ENCODE results near the gene FCMR. TPM values are rescaled to one million over a fixed set of nuclear protein-coding genes. Genes with fewer than 3 reads are reported as not detected.

FCMR gene
- total RNA-seq, 2 experiments from 2014 or later: 49.6 to 52.1 TPM

DNA sequence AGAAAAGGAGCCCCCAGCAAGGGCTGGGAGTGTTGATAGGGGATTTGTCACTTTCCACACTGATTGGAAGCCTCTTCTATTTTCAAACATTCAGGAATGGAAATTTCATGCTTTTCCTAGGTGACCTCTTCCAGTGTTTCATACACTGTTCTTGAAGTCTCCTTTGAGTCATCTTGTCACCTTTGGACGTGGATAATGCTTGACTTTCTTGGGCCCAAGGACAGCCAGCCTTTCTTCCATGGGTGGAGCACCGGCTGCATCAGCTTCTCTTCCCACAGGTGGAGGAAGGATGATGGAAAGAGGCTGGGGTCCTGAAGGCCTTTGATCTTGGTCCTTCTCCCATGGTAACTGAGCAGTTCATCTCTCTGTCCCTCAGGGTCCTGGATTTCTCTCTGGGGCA, 36.4 kb upstream of the FCMR start:
- no peaks in the 10 kb centered on the region for H3K9me3 Mint-ChIP-seq
- H3K36me3 Mint-ChIP-seq (ENCODE audit: low read depth): no peaks in the 10 kb centered on the region
- no peak overlapping the region for H3K4me3 Mint-ChIP-seq
- CTCF ChIA-PET: interaction anchor here (1.6 to 1.7 kb wide), 2 partner anchors 22 to 24 kb away, joined by 5 to 7 read pairs; no protein-coding TSS in a partner anchor
- no peak overlapping the region for H3K27ac Mint-ChIP-seq
- DNase-seq: no peak
- H3K27me3 Mint-ChIP-seq (ENCODE audit: low read depth): no peaks in the 10 kb centered on the region
- peaks cover 28% of the 10 kb centered on the region for H3K4me1 Mint-ChIP-seq (ENCODE audit: low read depth)
- intact Hi-C loops (cut with micrococcal nuclease): no loop called here

DNA sequence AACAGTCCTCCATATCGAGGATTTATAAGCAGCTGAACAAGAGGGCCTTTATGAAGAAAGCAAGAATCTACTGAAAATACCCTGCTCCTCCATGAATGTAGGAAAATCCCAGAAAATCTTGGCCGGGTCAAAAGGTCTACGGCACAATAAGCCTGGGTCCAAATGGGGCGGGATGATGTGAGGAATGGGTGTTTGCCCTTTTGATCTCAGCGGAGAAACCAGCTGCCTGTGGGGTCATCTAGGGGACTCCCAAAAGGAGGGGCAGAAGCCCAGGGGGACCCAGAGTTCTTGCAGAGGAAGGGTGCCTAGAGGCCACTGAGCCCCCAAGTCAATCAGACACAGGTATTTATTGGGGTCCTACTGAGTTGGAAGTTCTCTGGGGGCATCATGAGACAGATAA, 35.9 kb upstream of the FCMR start:
- no peak overlapping the region for H3K27ac Mint-ChIP-seq
- H3K4me3 Mint-ChIP-seq: no peak overlapping the region
- H3K27me3 Mint-ChIP-seq (ENCODE audit: low read depth): no peaks in the 10 kb centered on the region
- no peaks in the 10 kb centered on the region for H3K9me3 Mint-ChIP-seq
- no peak for DNase-seq
- no peaks in the 10 kb centered on the region for H3K36me3 Mint-ChIP-seq (ENCODE audit: low read depth)
- CTCF ChIA-PET: interaction anchor here (1.2 to 1.7 kb wide), 3 partner anchors 8 to 24 kb away, joined by 3 to 7 read pairs (median 5); no protein-coding TSS in a partner anchor
- intact Hi-C loops (cut with micrococcal nuclease): no loop called here
- H3K4me1 Mint-ChIP-seq (ENCODE audit: low read depth): peaks cover 25% of the 10 kb centered on the region

DNA sequence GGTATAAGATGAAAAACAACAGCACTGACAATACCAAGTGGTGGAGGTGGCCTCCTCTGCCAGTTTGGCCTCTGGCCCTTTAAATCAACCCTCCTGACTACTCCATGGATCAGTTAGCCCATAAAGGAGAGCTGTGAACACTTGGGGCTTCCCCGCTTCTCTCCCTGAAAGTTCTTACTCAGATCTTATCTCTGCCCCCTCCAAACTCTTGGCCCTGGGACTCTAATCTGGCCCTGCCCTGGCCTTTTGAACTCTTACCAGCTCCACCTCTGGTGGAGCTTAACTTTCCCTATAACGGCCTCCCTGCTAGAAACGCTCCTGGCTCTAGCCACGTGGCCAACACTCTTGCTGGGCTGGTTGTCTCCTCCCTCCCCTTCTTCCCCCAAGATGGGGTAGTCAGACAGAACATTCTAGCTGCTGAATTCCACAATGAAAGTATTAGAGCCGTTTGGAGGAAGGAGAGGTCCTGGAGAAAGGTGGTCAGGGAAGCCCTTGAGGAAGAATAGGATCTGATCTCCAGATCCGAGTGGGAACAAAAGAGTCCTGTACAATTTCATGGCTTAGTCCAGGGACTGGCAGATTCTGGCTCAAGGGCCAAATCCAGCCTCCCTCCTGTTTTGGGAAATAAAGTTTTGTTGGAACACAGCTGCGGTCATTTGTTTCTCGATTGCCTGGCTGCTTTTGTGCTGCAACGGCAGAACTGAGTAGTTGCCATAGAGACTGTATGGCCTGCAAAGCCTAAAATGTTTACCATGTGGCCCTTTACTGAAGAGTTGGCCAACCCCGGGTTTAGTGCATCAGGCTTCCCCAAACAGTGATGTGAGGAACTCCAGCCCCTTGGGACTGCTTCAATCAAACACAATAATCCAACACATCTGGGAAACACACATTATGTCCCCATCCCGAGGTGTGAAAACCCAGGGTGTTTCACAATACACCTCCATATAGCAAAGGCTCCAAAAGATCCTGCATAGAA, 34.0 kb upstream of the FCMR start:
- H3K4me3 Mint-ChIP-seq: no peak overlapping the region
- CTCF ChIA-PET: interaction anchor here (1.0 kb wide), 1 partner anchor 544 kb away, joined by 3 read pairs; no protein-coding TSS in a partner anchor

DNA sequence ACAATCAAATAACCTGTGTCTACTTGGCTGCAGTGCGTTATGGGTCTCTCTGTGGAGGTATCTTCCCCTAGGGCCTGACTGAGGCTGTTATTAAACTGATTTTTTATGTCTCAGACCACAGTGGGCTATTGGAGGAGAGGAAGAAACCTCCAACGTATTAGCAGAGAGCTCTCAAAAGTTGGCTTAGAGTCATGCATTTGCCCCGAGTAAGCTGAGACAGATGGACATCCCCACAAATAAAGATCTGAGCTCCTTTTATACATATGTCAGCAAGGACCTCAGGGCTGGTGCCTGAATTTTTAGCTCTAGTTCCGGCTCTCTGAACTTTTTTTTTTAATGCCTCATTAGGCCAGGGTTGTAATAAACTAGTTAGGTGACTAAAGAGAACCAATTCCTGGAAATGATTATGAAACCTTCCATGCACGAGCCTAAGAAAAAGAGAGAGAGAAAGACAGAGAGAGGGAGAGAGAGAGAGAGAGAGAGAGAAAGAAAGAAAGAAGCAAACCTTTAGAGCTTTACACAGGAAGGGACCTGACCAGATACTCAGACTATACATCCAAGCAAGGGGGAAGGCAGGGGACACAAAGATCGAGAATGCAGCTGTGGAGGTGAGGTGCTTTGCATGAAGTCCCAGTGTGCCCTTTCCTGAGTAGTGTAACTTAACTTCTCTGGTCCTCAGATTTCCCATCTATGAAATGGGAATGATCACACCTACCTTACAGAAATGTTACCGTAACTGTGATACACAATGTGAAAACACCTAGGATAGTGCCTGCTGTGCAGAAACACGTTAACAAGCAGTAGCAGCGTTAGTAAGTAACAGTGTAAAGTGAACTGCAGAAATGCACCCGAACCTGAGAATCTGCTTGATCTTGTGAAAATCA, 33.0 kb upstream of the FCMR start:
- CTCF ChIA-PET: interaction anchor here (0.9 to 1.5 kb wide), 8 partner anchors 19 to 545 kb away, joined by 3 to 11 read pairs (median 4); no protein-coding TSS in a partner anchor
- peaks cover 13% of the 10 kb centered on the region for H3K4me1 Mint-ChIP-seq (ENCODE audit: low read depth)
- intact Hi-C loops (cut with micrococcal nuclease): no loop called here
- peaks cover 1% of the 10 kb centered on the region for H3K9me3 Mint-ChIP-seq
- H3K36me3 Mint-ChIP-seq (ENCODE audit: low read depth): no peaks in the 10 kb centered on the region
- no peak overlapping the region for H3K27ac Mint-ChIP-seq
- no peak for DNase-seq
- H3K27me3 Mint-ChIP-seq (ENCODE audit: low read depth): no peaks in the 10 kb centered on the region
- no peak overlapping the region for H3K4me3 Mint-ChIP-seq

More for the DNA sequence above, 34.0 kb upstream of the FCMR start:
- intact Hi-C loops (cut with micrococcal nuclease): no loop called here
- H3K27ac Mint-ChIP-seq: no peak overlapping the region
- no peaks in the 10 kb centered on the region for H3K9me3 Mint-ChIP-seq
- H3K36me3 Mint-ChIP-seq (ENCODE audit: low read depth): no peaks in the 10 kb centered on the region
- H3K4me1 Mint-ChIP-seq (ENCODE audit: low read depth): peaks cover 13% of the 10 kb centered on the region
- DNase-seq: peak; percentile 50
- no peaks in the 10 kb centered on the region for H3K27me3 Mint-ChIP-seq (ENCODE audit: low read depth)

DNA sequence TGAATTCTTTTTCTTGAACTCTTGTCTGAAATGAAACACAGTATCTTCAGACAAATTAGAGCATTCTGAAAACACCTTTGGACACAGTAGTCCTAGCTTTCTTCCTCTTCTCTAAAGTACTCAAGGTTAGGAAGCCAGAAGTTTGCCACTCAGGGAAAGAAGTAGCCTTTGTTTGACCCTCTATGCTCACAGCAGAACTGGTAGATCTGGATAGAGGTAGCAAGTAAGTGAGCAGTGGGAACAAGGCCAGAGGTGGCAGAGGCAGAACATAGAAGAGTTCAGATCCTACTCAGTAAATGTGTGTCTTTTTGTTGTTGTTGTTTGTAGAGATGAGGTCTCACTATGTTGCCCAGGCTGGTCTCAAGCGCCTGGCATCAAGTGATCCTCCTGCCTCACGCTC, 31.9 kb upstream of the FCMR start:
- H3K27me3 Mint-ChIP-seq (ENCODE audit: low read depth): no peaks in the 10 kb centered on the region
- H3K36me3 Mint-ChIP-seq (ENCODE audit: low read depth): no peaks in the 10 kb centered on the region
- intact Hi-C loops (cut with micrococcal nuclease): no loop called here

DNA sequence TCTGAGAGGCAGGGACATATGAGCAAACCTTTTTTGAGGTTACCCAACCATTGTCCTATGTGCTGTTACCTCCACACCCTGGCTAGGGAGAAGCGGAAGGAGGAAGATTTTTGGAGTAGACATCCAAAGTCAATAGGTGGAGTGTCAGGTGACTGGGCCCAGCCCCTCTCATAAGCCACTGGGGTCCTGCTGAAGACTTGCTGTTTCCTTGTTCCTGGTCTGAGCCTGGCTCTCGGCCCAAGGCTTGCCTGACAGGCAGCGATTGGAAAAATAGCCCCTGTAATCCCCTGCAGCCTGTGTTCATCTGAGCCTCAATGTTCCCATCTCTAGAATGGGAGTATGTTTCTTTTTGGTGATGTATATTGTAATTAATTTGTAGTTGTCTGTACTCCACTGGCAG, 31.4 kb upstream of the FCMR start:
- no peak for DNase-seq
- Mint-ChIP-seq H3K4me3 (no peak overlapping the region), H3K36me3 (ENCODE audit: low read depth) (no peaks in the 10 kb centered on the region), H3K27me3 (ENCODE audit: low read depth) (no peaks in the 10 kb centered on the region), H3K27ac (no peak overlapping the region), H3K9me3 (peaks cover 1% of the 10 kb centered on the region), H3K4me1 (ENCODE audit: low read depth) (peaks cover 13% of the 10 kb centered on the region)
- CTCF ChIA-PET: interaction anchor here (1.5 kb wide), 1 partner anchor 51 kb away, joined by 4 read pairs; no protein-coding TSS in a partner anchor
- intact Hi-C loops (cut with micrococcal nuclease): no loop called here

More for the DNA sequence above, 31.9 kb upstream of the FCMR start:
- Mint-ChIP-seq H3K27ac (no peak overlapping the region), H3K4me1 (ENCODE audit: low read depth) (peaks cover 13% of the 10 kb centered on the region), H3K9me3 (peaks cover 1% of the 10 kb centered on the region), H3K4me3 (no peak overlapping the region)
- no peak for DNase-seq
- CTCF ChIA-PET: interaction anchor here (1.0 to 1.5 kb wide), 5 partner anchors 18 to 219 kb away, joined by 3 to 11 read pairs (median 4); no protein-coding TSS in a partner anchor

DNA sequence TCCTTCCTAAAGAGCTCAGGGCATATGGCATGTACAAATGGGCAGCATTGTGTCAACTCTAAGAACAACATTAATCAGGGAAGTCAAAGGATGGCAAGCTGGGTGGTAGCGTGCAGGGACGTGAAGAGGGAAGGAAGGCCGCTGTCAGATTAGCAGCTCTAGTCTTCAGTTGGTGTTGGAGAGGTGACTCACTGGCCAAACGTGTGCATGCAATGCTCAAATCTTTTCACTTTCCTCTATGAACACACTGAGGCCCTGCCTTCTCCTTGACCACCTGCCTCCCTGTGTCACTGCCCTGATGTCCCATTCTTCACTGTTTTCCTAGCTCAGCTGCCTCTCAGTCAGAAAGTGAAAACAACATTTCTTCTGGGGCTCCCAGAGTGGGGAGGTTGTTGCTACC, 30.4 kb upstream of the FCMR start:
- Mint-ChIP-seq H3K4me1 (ENCODE audit: low read depth) (peaks cover 13% of the 10 kb centered on the region), H3K36me3 (ENCODE audit: low read depth) (no peaks in the 10 kb centered on the region), H3K9me3 (peaks cover 1% of the 10 kb centered on the region), H3K4me3 (no peak overlapping the region), H3K27me3 (ENCODE audit: low read depth) (no peaks in the 10 kb centered on the region), H3K27ac (no peak overlapping the region)
- CTCF ChIA-PET: interaction anchor here (0.9 to 2.1 kb wide), 2 partner anchors 19 to 20 kb away, joined by 3 to 12 read pairs; no protein-coding TSS in a partner anchor
- DNase-seq: no peak
- intact Hi-C loops (cut with micrococcal nuclease): no loop called here

DNA sequence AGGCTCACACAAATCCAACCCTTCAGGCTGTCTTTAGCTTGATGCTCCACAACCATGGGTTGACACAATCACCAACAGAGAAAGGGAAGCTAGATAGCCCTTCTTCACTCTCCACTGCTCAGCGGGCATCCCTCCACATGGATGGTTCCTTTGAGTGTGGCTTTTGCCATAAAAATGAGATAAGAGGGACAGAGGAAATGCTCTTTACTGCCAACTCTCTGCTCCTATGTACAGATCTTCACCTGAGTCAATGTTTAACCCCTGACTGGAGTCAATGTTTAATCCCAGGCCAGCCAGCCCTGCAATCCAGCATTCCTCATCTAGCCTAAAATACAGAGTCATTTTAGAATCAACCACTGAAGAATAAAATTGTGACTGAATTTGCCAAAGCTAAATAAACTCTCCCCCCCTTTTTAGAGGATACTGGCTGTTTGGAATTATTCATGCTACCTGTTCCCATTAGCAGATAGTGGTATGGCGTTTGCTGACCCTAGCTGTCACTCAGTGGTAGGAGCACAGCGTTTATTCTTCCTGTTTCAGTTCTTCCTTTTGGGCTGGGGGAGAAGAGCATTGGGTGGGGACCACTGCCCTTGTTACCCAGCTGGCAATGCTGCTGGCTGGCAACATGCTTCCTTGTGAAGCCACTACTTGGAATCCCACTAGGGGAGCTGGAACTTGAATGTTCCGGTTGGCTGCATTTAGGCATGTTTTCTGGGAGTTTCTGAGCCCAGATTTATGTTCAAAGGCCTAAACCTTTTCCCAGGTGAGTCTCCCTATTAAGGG, 29.8 kb upstream of the FCMR start:
- no peak overlapping the region for H3K27ac Mint-ChIP-seq
- CTCF ChIA-PET: interaction anchor here (0.9 to 2.1 kb wide), 4 partner anchors 15 to 86 kb away, joined by 3 to 12 read pairs (median 4); partner anchors contain the start of gene IL20
- intact Hi-C loops (cut with micrococcal nuclease): no loop called here
- H3K4me3 Mint-ChIP-seq: no peak overlapping the region
- no peaks in the 10 kb centered on the region for H3K27me3 Mint-ChIP-seq (ENCODE audit: low read depth)
- H3K9me3 Mint-ChIP-seq: peaks cover 1% of the 10 kb centered on the region
- H3K4me1 Mint-ChIP-seq (ENCODE audit: low read depth): peaks cover 13% of the 10 kb centered on the region
- no peak for DNase-seq
- H3K36me3 Mint-ChIP-seq (ENCODE audit: low read depth): no peaks in the 10 kb centered on the region

DNA sequence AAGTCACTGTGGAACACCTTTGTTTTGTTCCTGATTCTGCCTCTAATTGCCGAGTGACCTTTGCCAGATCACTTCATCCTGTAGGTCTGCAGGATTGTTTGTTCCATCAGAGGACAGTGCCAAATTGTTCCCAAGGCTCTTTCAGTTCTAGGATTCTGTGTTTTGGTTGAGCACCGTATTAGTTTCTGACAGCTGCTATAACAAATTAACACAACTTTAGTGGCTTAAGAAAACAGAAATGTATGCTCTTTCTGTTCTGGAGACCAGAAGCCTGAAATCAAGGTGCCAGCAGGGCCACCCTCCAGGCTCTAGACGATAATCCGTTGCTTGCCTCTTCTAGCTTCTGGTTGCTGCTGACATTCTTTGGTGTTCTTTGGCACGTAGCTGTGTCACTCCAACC, 27.9 kb upstream of the FCMR start:
- Mint-ChIP-seq H3K36me3 (ENCODE audit: low read depth) (no peaks in the 10 kb centered on the region), H3K9me3 (peaks cover 1% of the 10 kb centered on the region), H3K27me3 (ENCODE audit: low read depth) (peaks cover 2% of the 10 kb centered on the region), H3K27ac (no peak overlapping the region), H3K4me3 (no peak overlapping the region), H3K4me1 (ENCODE audit: low read depth) (peaks cover 3% of the 10 kb centered on the region)
- no peak for DNase-seq
- intact Hi-C loops (cut with micrococcal nuclease): no loop called here
- CTCF ChIA-PET: interaction anchor here (1.4 to 3.6 kb wide), 2 partner anchors 16 to 55 kb away, joined by 3 to 11 read pairs; no protein-coding TSS in a partner anchor

DNA sequence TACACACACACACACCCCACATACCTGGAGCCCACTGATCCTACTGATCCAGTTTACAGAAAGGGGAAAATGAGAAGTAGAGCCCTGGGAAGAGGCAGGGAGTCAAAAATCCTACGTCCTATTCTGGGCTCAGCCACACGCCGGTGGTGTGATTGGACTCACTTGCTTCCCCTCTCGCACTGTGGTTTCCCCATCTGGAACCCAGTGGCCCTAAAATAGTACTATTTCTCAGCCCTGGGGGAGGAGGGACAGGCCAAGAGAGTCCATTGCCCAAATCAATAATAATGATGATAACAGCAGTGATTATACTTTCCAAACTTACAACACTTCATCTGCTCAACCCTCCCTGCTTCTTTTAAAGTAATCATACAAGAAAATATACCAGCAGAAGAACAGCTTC, 27.5 kb upstream of the FCMR start:
- Mint-ChIP-seq H3K4me1 (ENCODE audit: low read depth) (no peaks in the 10 kb centered on the region), H3K27ac (no peak overlapping the region), H3K27me3 (ENCODE audit: low read depth) (peaks cover 2% of the 10 kb centered on the region), H3K9me3 (peaks cover 1% of the 10 kb centered on the region), H3K4me3 (no peak overlapping the region), H3K36me3 (ENCODE audit: low read depth) (no peaks in the 10 kb centered on the region)
- CTCF ChIA-PET: interaction anchor here (1.4 to 3.6 kb wide), 3 partner anchors 16 to 55 kb away, joined by 3 to 11 read pairs (median 5); no protein-coding TSS in a partner anchor
- no peak for DNase-seq
- intact Hi-C loops (cut with micrococcal nuclease): no loop called here

DNA sequence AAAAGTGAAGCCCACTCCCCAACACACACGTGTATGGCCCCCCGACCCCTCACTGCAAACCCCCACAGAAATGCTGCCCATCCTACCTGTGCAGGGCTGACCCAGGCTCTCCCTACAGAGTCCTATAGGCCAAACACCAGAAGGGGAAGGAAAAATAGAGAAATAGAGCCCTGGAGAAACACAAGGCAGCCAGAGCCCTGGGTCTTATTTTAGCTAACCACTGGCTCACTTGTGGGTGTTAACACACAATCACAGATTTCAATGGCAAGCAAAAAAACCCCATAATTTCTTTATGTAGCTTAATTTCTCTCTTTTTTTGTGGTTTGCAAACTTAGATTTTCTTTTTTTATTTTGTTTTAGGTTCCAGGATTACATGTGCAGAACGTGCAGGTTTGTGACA, 25.5 kb upstream of the FCMR start:
- Mint-ChIP-seq H3K4me1 (ENCODE audit: low read depth) (no peaks in the 10 kb centered on the region), H3K4me3 (no peak overlapping the region), H3K27ac (no peak overlapping the region), H3K36me3 (ENCODE audit: low read depth) (no peaks in the 10 kb centered on the region), H3K9me3 (peaks cover 1% of the 10 kb centered on the region), H3K27me3 (ENCODE audit: low read depth) (peaks cover 2% of the 10 kb centered on the region)
- CTCF ChIA-PET: interaction anchor here (1.1 to 3.6 kb wide), 2 partner anchors 12 to 14 kb away, joined by 7 to 11 read pairs; no protein-coding TSS in a partner anchor
- intact Hi-C loops (cut with micrococcal nuclease): no loop called here
- no peak for DNase-seq
